RPMI7951 (cell line): Measurements from ENCODE around the gene UROS. TPM values are rescaled to one million over a fixed set of nuclear protein-coding genes. Genes with fewer than 3 reads are reported as not detected.

Source experiments
- DNase-seq: peaks from one replicate; pipeline ENCODE4 v3.0.0-alpha.2; 2012; ENCODE audit warnings: low read depth
- total RNA-seq: library from RNA; depleted of rRNA; stranded (reverse); fragments of >200 nt; shearing (Covaris generic); gene quantifications from 2 replicates; pipeline ENCODE4 v1.2.3, GENCODE V29; 2014

UROS gene
- total RNA-seq, 1 experiment from 2014 or later: 55.6 TPM

- DNase-seq: no peak
Observed at GRCh38 chr10:125788156-125789034, 34.7 kb downstream of the UROS start.

GRCh38 chr10:125785791-125786190 lies 37.3 kb downstream of the UROS start:
- no peak for DNase-seq

GRCh38 chr10:125783957-125784356 lies 39.1 kb downstream of the UROS start:
- no peak for DNase-seq

GRCh38 chr10:125783408-125783807 lies 39.6 kb downstream of the UROS start:
- no peak for DNase-seq

GRCh38 chr10:125782616-125783015 lies 40.4 kb downstream of the UROS start:
- DNase-seq: no peak

GRCh38 chr10:125782054-125782453 lies 41.0 kb downstream of the UROS start:
- no peak for DNase-seq

- no peak for DNase-seq
Observed at GRCh38 chr10:125781374-125781773, 41.7 kb downstream of the UROS start.

- DNase-seq: no peak
Observed at GRCh38 chr10:125779403-125780327, 43.4 kb downstream of the UROS start.

GRCh38 chr10:125778556-125778955 lies 44.5 kb downstream of the UROS start:
- no peak for DNase-seq

GRCh38 chr10:125777806-125778205 lies 45.3 kb downstream of the UROS start:
- no peak for DNase-seq

- DNase-seq: no peak
Observed at GRCh38 chr10:125775491-125776106, 47.5 kb downstream of the UROS start, which contains the start of gene MMP21. MMP21 (minus strand) TSS chr10:125775821; CDS start chr10:125775821, 0 bp downstream.

GRCh38 chr10:125774581-125775191 lies 48.4 kb downstream of the UROS start:
- no peak for DNase-seq

- DNase-seq: peak; percentile 10
Observed at GRCh38 chr10:125773687-125774543, 49.1 kb downstream of the UROS start.

GRCh38 chr10:125772864-125773180 lies 50.2 kb downstream of the UROS start:
- no peak for DNase-seq

GRCh38 chr10:125772112-125772863 lies 50.8 kb downstream of the UROS start:
- no peak for DNase-seq

GRCh38 chr10:125770844-125771243 lies 52.2 kb downstream of the UROS start:
- DNase-seq: no peak

GRCh38 chr10:125769175-125769574 lies 53.9 kb downstream of the UROS start:
- no peak for DNase-seq

GRCh38 chr10:125768219-125768855 lies 54.7 kb downstream of the UROS start:
- DNase-seq: peak; percentile 5

- DNase-seq: no peak
Observed at GRCh38 chr10:125766511-125766910, 56.5 kb downstream of the UROS start.

GRCh38 chr10:125765835-125766234 lies 57.2 kb downstream of the UROS start:
- no peak for DNase-seq
